BLaER1 treated with 17β-estradiol and CSF1 and Interleukin-3, amounts not matched to agents 10 nM and 100 nM (cell line): ENCODE measurements around the gene NPC1.

Source experiments
- H3K27ac ChIP-seq, 11 experiments: shearing (Covaris generic); formaldehyde crosslinking; 2 replicates each; pipeline ENCODE4 v1.8.1; 2022
- H3K27me3 ChIP-seq, 11 experiments: shearing (Covaris generic); formaldehyde crosslinking; 2 replicates each; pipeline ENCODE4 v1.8.1; 2022
- H3K36me3 ChIP-seq, 11 experiments: shearing (Covaris generic); formaldehyde crosslinking; 2 replicates each; pipeline ENCODE4 v1.8.1; 2022
- H3K4me1 ChIP-seq, 10 experiments: shearing (Covaris generic); formaldehyde crosslinking; 2 replicates each; pipeline ENCODE4 v1.8.1; 2022
- H3K4me2 ChIP-seq, 11 experiments: shearing (Covaris generic); formaldehyde crosslinking; 2 replicates each; pipeline ENCODE4 v1.8.1; 2022
- H3K4me3 ChIP-seq, 10 experiments: shearing (Covaris generic); formaldehyde crosslinking; 2 replicates each; pipeline ENCODE4 v1.8.1; 2022
- H3K9ac ChIP-seq, 11 experiments: shearing (Covaris generic); formaldehyde crosslinking; 2 replicates each; pipeline ENCODE4 v1.8.1; 2022
- H3K9me3 ChIP-seq, 11 experiments: shearing (Covaris generic); formaldehyde crosslinking; replicated peaks in 1 of 11; 2 replicates each; pipeline ENCODE4 v1.8.1; 2022
- H4K20me1 ChIP-seq, 11 experiments: shearing (Covaris generic); formaldehyde crosslinking; 2 replicates each; pipeline ENCODE4 v1.8.1; 2022
- Cebpa-rat ChIP-seq, 11 experiments: shearing (Covaris generic); IDR thresholded peaks; 2 replicates each; pipeline ENCODE4 v1.8.1; 2022

The NPC1 gene

GRCh38 chr18:23526501-23527063 is 59.7 kb downstream of the NPC1 start:
- no peak overlapping the region for H3K27ac ChIP-seq
- H4K20me1 ChIP-seq, result peaks cover 0 to 98% (median 8%) of the 10 kb centered on the region in 11 experiments; a peak in 13 of 22 replicates
- H3K4me2 ChIP-seq, result no peak overlapping the region
- H3K4me3 ChIP-seq, result no peak overlapping the region
- H3K9me3 ChIP-seq, result peaks cover 0 to 9% (median 0%) of the 10 kb centered on the region in 11 experiments; a peak in 2 of 22 replicates
- H3K36me3 ChIP-seq, result peaks cover 91 to 97% (median 94%) of the 10 kb centered on the region in 11 experiments
- no peak overlapping the region for H3K9ac ChIP-seq
- peaks cover 0 to 24% (median 0%) of the 10 kb centered on the region in 11 experiments; a peak in 3 of 22 replicates for H3K27me3 ChIP-seq
- no peak for TF ChIP-seq Cebpa-rat (IDR thresholded peaks at IDR 0.05)
- peaks cover 45 to 73% (median 58%) of the 10 kb centered on the region in 10 experiments for H3K4me1 ChIP-seq

DNA sequence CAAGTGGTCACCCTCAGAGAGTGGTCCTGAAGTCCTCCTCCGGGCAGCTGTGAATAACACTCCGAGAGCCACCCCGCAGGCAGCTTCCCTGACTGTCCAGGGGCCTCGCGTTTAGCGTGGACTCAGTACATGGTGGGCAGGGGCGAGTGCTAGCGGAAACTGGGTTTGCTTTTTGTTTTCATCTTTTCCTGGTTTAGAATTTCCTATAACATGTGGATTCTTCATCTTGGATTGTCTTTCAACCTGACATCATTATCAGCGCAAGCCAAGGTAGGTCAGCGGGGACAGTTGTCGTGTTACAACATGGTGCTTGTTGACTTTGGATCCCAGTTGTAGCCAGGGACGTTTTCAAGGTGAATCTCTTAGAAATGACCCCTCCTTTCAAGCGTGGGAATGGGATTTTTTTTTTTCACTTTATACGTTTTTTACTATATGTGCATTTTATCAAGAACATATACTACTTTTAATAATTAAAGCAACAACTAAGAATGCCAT is 62.0 kb downstream of the NPC1 start:
- Histone ChIP-seq H3K4me3 (peak overlapping the region in 2 of 10 experiments; percentile 25 to 32; a peak in 2 of 20 replicates), H3K9me3 (no peaks in the 10 kb centered on the region), H3K9ac (peak overlapping the region in 10 of 11 experiments; percentile 11 to 48 (median 41); a peak in 12 of 22 replicates), H3K27ac (peak overlapping the region in 9 of 11 experiments; percentile 10 to 71 (median 61); a peak in 18 of 22 replicates), H3K4me1 (peaks cover 31 to 70% (median 41%) of the 10 kb centered on the region in 10 experiments), H3K4me2 (peak overlapping the region; percentile 67 to 84 (median 76)), H4K20me1 (peaks cover 0 to 93% (median 13%) of the 10 kb centered on the region in 11 experiments; a peak in 12 of 22 replicates), H3K36me3 (peaks cover 91 to 97% (median 94%) of the 10 kb centered on the region in 11 experiments), H3K27me3 (peaks cover 0 to 20% (median 0%) of the 10 kb centered on the region in 11 experiments; a peak in 3 of 22 replicates)
- TF ChIP-seq Cebpa-rat (IDR thresholded peaks at IDR 0.05), result no peak

GRCh38 chr18:23523429-23524212 is 62.7 kb downstream of the NPC1 start:
- Histone ChIP-seq H3K9ac (peak overlapping the region in 10 of 11 experiments; percentile 17 to 48 (median 43); a peak in 14 of 22 replicates), H3K9me3 (no peaks in the 10 kb centered on the region), H3K4me3 (peak overlapping the region in 2 of 10 experiments; percentile 25 to 32; a peak in 2 of 20 replicates), H3K4me2 (peak overlapping the region; percentile 67 to 84 (median 76)), H4K20me1 (peaks cover 0 to 92% (median 13%) of the 10 kb centered on the region in 11 experiments; a peak in 12 of 22 replicates), H3K27ac (peak overlapping the region in 9 of 11 experiments; percentile 10 to 71 (median 61); a peak in 18 of 22 replicates), H3K4me1 (peaks cover 25 to 63% (median 35%) of the 10 kb centered on the region in 10 experiments), H3K27me3 (peaks cover 0 to 20% (median 0%) of the 10 kb centered on the region in 11 experiments; a peak in 3 of 22 replicates), H3K36me3 (peaks cover 91 to 97% (median 94%) of the 10 kb centered on the region in 11 experiments)
- no peak; a peak in 1 of 22 replicates for TF ChIP-seq Cebpa-rat (IDR thresholded peaks at IDR 0.05)

DNA sequence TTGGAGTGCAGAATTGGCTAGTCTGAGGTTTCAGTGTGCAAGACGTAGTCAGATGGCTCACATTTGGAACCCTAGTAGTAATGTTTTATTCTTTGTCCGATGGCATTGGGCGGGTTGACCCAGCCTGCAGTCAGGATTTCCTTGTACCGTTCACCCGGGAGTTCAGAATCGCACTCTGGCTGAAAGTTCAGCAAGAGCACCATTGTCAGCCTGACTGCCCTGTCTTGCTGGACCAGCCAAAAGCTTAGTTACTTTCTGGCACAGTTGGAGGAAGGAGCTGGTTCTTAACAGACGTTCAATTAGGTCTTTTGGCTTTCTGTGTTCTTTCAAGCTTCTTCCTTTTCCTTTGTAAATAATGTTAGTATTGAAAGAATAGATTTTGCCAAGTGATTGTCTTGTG is 64.4 kb downstream of the NPC1 start:
- no peak for TF ChIP-seq Cebpa-rat (IDR thresholded peaks at IDR 0.05)
- peaks cover 91 to 97% (median 94%) of the 10 kb centered on the region in 11 experiments for H3K36me3 ChIP-seq
- peak overlapping the region in 2 of 11 experiments; percentile 8 to 71; a peak in 2 of 22 replicates for H3K27ac ChIP-seq

GRCh38 chr18:23521271-23521670 is 65.0 kb downstream of the NPC1 start:
- peaks cover 21 to 53% (median 31%) of the 10 kb centered on the region in 10 experiments for H3K4me1 ChIP-seq
- no peaks in the 10 kb centered on the region for H3K9me3 ChIP-seq
- no peak overlapping the region for H3K9ac ChIP-seq

More for the DNA sequence above, 64.4 kb downstream of the NPC1 start:
- H3K4me3 ChIP-seq, result no peak overlapping the region
- H4K20me1 ChIP-seq, result peaks cover 0 to 80% (median 13%) of the 10 kb centered on the region in 11 experiments; a peak in 12 of 22 replicates
- peaks cover 21 to 58% (median 31%) of the 10 kb centered on the region in 10 experiments for H3K4me1 ChIP-seq
- peaks cover 0 to 17% (median 0%) of the 10 kb centered on the region in 11 experiments; a peak in 3 of 22 replicates for H3K27me3 ChIP-seq
- peak overlapping the region in 2 of 11 experiments; percentile 69 to 76; a peak in 2 of 22 replicates for H3K4me2 ChIP-seq
- no peaks in the 10 kb centered on the region for H3K9me3 ChIP-seq
- H3K9ac ChIP-seq, result no peak overlapping the region

DNA sequence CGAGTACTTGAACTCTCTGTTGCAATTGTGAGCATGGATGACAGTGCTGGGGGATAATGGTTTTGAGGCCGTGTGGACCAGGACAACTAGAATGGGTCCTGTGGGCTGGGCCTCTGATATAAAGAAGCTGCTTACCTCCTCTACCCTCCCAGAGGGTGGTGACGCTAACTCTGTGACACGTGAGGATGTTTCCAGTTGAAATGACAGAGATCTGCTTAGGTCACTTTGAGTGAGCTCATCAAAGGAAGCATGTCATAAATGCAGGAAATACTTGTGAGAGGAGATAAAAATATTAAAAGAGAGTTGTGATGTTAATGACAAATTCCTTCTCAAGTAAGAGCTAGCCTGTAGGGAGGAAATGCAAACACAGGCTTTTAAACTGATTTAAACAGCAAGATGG is 66.6 kb downstream of the NPC1 start:
- Histone ChIP-seq H3K9me3 (no peaks in the 10 kb centered on the region), H3K27me3 (peaks cover 0 to 15% (median 0%) of the 10 kb centered on the region in 11 experiments; a peak in 3 of 22 replicates), H3K4me3 (no peak overlapping the region), H3K9ac (0 out of 22 replicates have a peak overlapping the region, but pooled peaks of 1 of the 11 experiments have one; percentile 8), H3K27ac (no peak overlapping the region), H3K36me3 (peaks cover 83 to 97% (median 93%) of the 10 kb centered on the region in 11 experiments), H3K4me1 (peaks cover 21 to 47% (median 31%) of the 10 kb centered on the region in 10 experiments), H4K20me1 (peaks cover 9 to 78% (median 21%) of the 10 kb centered on the region in 11 experiments; a peak in 15 of 22 replicates), H3K4me2 (no peak overlapping the region)
- no peak for TF ChIP-seq Cebpa-rat (IDR thresholded peaks at IDR 0.05)

More at GRCh38 chr18:23521271-23521670, 65.0 kb downstream of the NPC1 start:
- Histone ChIP-seq H3K4me3 (no peak overlapping the region), H3K4me2 (peak overlapping the region in 2 of 11 experiments; percentile 3 to 13; a peak in 2 of 22 replicates), H3K27ac (0 out of 22 replicates have a peak overlapping the region, but pooled peaks of 1 of the 11 experiments have one; percentile 71), H3K27me3 (peaks cover 0 to 17% (median 0%) of the 10 kb centered on the region in 11 experiments; a peak in 3 of 22 replicates), H3K36me3 (peaks cover 91 to 97% (median 94%) of the 10 kb centered on the region in 11 experiments), H4K20me1 (peaks cover 0 to 77% (median 13%) of the 10 kb centered on the region in 11 experiments; a peak in 12 of 22 replicates)
- TF ChIP-seq Cebpa-rat (IDR thresholded peaks at IDR 0.05), result no peak

- Histone ChIP-seq H3K36me3 (peaks cover 81 to 100% (median 97%) of the 10 kb centered on the region in 11 experiments), H4K20me1 (peaks cover 5 to 53% (median 18%) of the 10 kb centered on the region in 11 experiments; a peak in 13 of 22 replicates), H3K4me1 (peaks cover 7 to 17% (median 12%) of the 10 kb centered on the region in 10 experiments; a peak in 16 of 20 replicates), H3K27ac (peak overlapping the region in 1 of 11 experiments; percentile 49; a peak in 1 of 22 replicates), H3K27me3 (peaks cover 0 to 1% (median 0%) of the 10 kb centered on the region in 11 experiments; a peak in 1 of 22 replicates), H3K9ac (no peak overlapping the region), H3K4me3 (no peak overlapping the region), H3K9me3 (no peaks in the 10 kb centered on the region), H3K4me2 (no peak overlapping the region)
- TF ChIP-seq Cebpa-rat (IDR thresholded peaks at IDR 0.05), result no peak
Measured at GRCh38 chr18:23515911-23516546, 70.3 kb downstream of the NPC1 start.
